AG04450 (cell line): ENCODE data around the gene PACSIN1. TPM values are rescaled to one million over a fixed set of nuclear protein-coding genes. Genes with fewer than 3 reads are reported as not detected.

Experiments used
- CTCF ChIA-PET: fragments of 300-600, 350-600 bp; formaldehyde crosslinking; extraction: SDS; loops from one replicate; lab custom pipeline; 2022; ENCODE audit warnings: antibody characterized with exemption, inconsistent platforms; lab: Charles Lee
- POLR2A ChIA-PET: fragments of 350-600 bp; formaldehyde crosslinking; extraction: SDS; loops from one replicate; lab custom pipeline; 2021; ENCODE audit warnings: antibody characterized with exemption, inconsistent platforms; lab: Yijun Ruan, JAX
- DNase-seq: peaks from one replicate; pipeline ENCODE4 v3.0.0-alpha.2; 2011; ENCODE audit warnings: low read depth, low spot score
- H3K27ac ChIP-seq: one replicate; pipeline ENCODE4 v1.5.1; 2012; ENCODE audit warnings: low read depth, low read length, control low read depth
- H3K27me3 ChIP-seq: one replicate; pipeline ENCODE4 v1.6.0; 2012; ENCODE audit warnings: low read length; ENCODE audit not compliant: control insufficient read depth, insufficient read depth
- H3K4me3 ChIP-seq: 2 replicates; pipeline ENCODE4 v1.5.1; 2011; ENCODE audit warnings: mild to moderate bottlenecking, low read depth, low read length, control low read depth
- H3K9me3 ChIP-seq: 2 replicates; pipeline ENCODE4 v1.5.1; 2012; ENCODE audit warnings: low read length; ENCODE audit not compliant: control insufficient read depth, insufficient read depth
- polyA plus RNA-seq: library from polyadenylated mRNA; depleted of rRNA; stranded (reverse); fragments of >200 nt; gene quantifications from 2 replicates; pipeline ENCODE4 v1.2.3, GENCODE V29; 2011
- TF ChIP-seq, protein P1 (sequence below): IDR thresholded peaks from 2 replicates; pipeline ENCODE4 v1.5.1; 2011; ENCODE audit warnings: low read depth, low read length, control low read depth, inconsistent platforms

Gene PACSIN1
- polyA plus RNA-seq, 1 experiment: not detected

DNA sequence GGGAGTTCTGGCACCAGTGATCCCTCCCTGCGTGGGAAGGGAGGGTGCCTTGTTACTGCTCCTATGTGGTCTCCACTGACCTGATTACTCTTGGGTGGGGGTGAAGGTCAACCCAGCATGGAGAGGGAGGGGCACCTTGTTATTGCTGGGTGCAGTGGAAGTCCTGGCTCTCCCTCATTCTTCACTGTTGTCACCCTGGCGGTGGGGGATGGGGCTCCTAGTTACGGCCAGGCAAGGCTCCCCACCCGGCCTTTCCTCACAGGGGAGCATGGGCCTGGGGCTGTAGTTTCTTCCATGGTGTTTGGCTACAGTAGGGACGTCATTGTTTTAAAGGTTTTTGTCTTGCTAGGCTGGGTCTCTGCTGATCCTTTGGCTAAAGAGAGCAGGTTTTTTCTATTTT is 40.8 kb downstream of the PACSIN1 start:
- peaks cover 14% of the 10 kb centered on the region for H3K27me3 ChIP-seq
- DNase-seq: no peak
- H3K9me3 ChIP-seq: peaks cover 10% of the 10 kb centered on the region
- no peak overlapping the region for H3K27ac ChIP-seq
- H3K4me3 ChIP-seq: no peak overlapping the region
- POLR2A ChIA-PET: no interaction called here
- TF ChIP-seq, protein P1, sequence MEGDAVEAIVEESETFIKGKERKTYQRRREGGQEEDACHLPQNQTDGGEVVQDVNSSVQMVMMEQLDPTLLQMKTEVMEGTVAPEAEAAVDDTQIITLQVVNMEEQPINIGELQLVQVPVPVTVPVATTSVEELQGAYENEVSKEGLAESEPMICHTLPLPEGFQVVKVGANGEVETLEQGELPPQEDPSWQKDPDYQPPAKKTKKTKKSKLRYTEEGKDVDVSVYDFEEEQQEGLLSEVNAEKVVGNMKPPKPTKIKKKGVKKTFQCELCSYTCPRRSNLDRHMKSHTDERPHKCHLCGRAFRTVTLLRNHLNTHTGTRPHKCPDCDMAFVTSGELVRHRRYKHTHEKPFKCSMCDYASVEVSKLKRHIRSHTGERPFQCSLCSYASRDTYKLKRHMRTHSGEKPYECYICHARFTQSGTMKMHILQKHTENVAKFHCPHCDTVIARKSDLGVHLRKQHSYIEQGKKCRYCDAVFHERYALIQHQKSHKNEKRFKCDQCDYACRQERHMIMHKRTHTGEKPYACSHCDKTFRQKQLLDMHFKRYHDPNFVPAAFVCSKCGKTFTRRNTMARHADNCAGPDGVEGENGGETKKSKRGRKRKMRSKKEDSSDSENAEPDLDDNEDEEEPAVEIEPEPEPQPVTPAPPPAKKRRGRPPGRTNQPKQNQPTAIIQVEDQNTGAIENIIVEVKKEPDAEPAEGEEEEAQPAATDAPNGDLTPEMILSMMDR: no peak
- CTCF ChIA-PET: no interaction called here

- no peaks in the 10 kb centered on the region for H3K9me3 ChIP-seq
- H3K27me3 ChIP-seq: peaks cover 20% of the 10 kb centered on the region
- DNase-seq: no peak
- TF ChIP-seq, protein P1: peak; percentile 27
- no peak overlapping the region for H3K4me3 ChIP-seq
- no peak overlapping the region for H3K27ac ChIP-seq
- CTCF ChIA-PET: interaction anchor here (0.6 to 2.0 kb wide), 3 partner anchors 18 to 345 kb away, joined by 4 to 9 read pairs (median 4); no protein-coding TSS in a partner anchor
- POLR2A ChIA-PET: no interaction called here
Measured at GRCh38 chr6:34508425-34508824, 42.5 kb downstream of the PACSIN1 start.

DNA sequence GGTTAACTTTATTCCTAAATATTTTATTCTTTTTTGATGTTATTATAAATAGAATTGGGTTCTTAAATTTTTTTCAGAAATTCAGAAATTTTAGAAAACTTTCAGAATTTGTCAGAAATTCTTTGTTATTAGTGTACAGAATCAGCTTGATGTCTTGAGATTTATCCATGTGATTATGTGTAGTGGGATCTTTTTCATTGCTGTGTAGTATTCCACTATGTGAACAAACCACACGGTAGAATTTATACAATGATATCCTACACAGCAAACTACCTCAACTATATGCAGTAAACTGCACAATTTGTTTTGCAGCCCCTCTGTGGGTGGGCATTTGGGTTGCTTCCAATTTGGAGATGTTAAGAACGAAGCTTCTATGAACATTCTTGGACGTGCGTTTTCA is 43.9 kb downstream of the PACSIN1 start:
- POLR2A ChIA-PET: no interaction called here
- Histone ChIP-seq H3K9me3 (no peaks in the 10 kb centered on the region), H3K4me3 (no peak overlapping the region), H3K27me3 (peaks cover 31% of the 10 kb centered on the region), H3K27ac (no peak overlapping the region)
- CTCF ChIA-PET: interaction anchor here (0.6 kb wide), 1 partner anchor 18 kb away, joined by 3 read pairs; no protein-coding TSS in a partner anchor
- DNase-seq: no peak
- TF ChIP-seq, protein P1: no peak

GRCh38 chr6:34510299-34510698 is 44.4 kb downstream of the PACSIN1 start:
- peaks cover 36% of the 10 kb centered on the region for H3K27me3 ChIP-seq
- ChIA-PET CTCF (interaction anchor here (0.6 kb wide), 1 partner anchor 19 kb away, joined by 3 read pairs; no protein-coding TSS in a partner anchor), POLR2A (no interaction called here)
- no peak overlapping the region for H3K27ac ChIP-seq
- no peak for DNase-seq
- H3K4me3 ChIP-seq: no peak overlapping the region
- no peaks in the 10 kb centered on the region for H3K9me3 ChIP-seq
- TF ChIP-seq, protein P1: no peak

GRCh38 chr6:34511214-34511914 is 45.5 kb downstream of the PACSIN1 start:
- POLR2A ChIA-PET: no interaction called here
- no peak overlapping the region for H3K27ac ChIP-seq
- TF ChIP-seq, protein P1: no peak

More at GRCh38 chr6:34511214-34511914, 45.5 kb downstream of the PACSIN1 start:
- Histone ChIP-seq H3K4me3 (no peak overlapping the region), H3K27me3 (peaks cover 43% of the 10 kb centered on the region), H3K9me3 (no peaks in the 10 kb centered on the region)
- no peak for DNase-seq
- CTCF ChIA-PET: no interaction called here
